Hypothalamus (tissue), 51 donors: ENCODE data around the gene GMDS.
A peak's percentile ranks its signal among the peaks of the same experiment; 100 is the strongest.

Experiments
- DNase-seq, 51 donors: peaks; one replicate each; lab custom pipeline; 2025; lab: John Stamatoyannopoulos, UW

The GMDS gene

GRCh38 chr6:2245103-2245876, at the start of gene GMDS:
TSS of gene GMDS (minus strand) at chr6:2245605.
- peak in 50 of 51 donors; percentile 20 to 91 (median 74) for DNase-seq

GRCh38 chr6:2285510-2285909, 40.1 kb upstream of the GMDS start:
- DNase-seq = no peak

GRCh38 chr6:2275892-2276242, 30.5 kb upstream of the GMDS start:
- DNase-seq = no peak

GRCh38 chr6:2274981-2275891, 29.8 kb upstream of the GMDS start:
- DNase-seq = no peak

- no peak for DNase-seq
Observed at GRCh38 chr6:2272696-2273095, 27.3 kb upstream of the GMDS start.

- DNase-seq = no peak
Observed at GRCh38 chr6:2270054-2270453, 24.6 kb upstream of the GMDS start.

GRCh38 chr6:2266841-2267240, 21.4 kb upstream of the GMDS start:
- DNase-seq = no peak

- no peak for DNase-seq
Observed at GRCh38 chr6:2266031-2266795, 20.8 kb upstream of the GMDS start.

- no peak for DNase-seq
Observed at GRCh38 chr6:2264932-2265331, 19.5 kb upstream of the GMDS start.

GRCh38 chr6:2263896-2264295, 18.5 kb upstream of the GMDS start:
- DNase-seq = no peak

- no peak for DNase-seq
Observed at GRCh38 chr6:2259574-2259973, 14.2 kb upstream of the GMDS start.

- no peak for DNase-seq
Observed at GRCh38 chr6:2259002-2259494, 13.6 kb upstream of the GMDS start.

GRCh38 chr6:2258112-2258511, 12.7 kb upstream of the GMDS start:
- DNase-seq = no peak

GRCh38 chr6:2257363-2257762, 12.0 kb upstream of the GMDS start:
- no peak for DNase-seq

GRCh38 chr6:2254747-2255146, 9.3 kb upstream of the GMDS start:
- no peak for DNase-seq

GRCh38 chr6:2249126-2249525, 3.7 kb upstream of the GMDS start:
- no peak for DNase-seq

GRCh38 chr6:2247664-2248063, 2.3 kb upstream of the GMDS start:
- no peak for DNase-seq

GRCh38 chr6:2245877-2246863, 765 bp upstream of the GMDS start:
- peak in 33 of 51 donors; percentile 2 to 81 (median 23) for DNase-seq

- peak in 3 of 51 donors; percentile 27 to 55 (median 45) for DNase-seq
Observed at GRCh38 chr6:2244261-2245102, 923 bp downstream of the GMDS start.
